ENCODE results near the gene ITGB8.

The ITGB8 gene

DNA sequence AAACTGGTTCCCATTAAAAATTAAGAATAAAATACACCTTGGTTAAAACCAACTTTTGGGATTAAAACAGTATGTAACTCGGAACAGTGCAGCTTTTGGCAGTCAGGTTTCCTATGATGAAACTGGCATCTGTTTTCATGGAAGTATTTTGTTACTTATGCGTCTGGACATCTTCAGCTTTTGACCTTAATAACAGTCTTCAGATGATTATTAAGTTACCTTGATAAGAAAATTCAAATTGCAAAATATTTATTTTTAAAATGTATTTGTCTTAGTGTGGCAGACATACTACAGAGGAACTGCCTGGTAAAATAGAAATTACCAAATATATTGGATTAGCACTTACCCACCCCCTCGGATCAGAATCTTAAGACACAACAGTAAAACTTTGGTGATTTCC, 100.0 kb downstream of the ITGB8 start:
- DNase-seq (ENCODE audit: low spot score): no peak

DNA sequence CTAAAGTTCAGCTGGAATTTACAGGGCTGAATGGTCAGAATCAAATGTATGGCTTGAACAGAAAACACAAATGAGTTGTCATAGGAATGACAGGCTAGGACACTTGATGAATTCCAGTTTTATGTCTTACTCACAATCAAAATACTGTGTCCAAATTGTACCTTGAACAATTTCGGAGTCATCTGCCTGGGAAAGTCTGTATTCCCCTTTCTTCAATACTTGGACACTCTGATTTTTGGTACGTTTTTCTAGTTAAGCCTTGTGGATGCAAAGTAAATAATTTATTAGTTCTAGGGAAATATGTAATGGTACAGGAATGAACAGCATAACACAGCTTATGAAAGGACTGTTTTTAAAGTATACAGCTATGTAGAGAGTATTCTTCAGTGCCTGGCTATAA, 100.4 kb downstream of the ITGB8 start:
- DNase-seq (ENCODE audit: low spot score): no peak

DNA sequence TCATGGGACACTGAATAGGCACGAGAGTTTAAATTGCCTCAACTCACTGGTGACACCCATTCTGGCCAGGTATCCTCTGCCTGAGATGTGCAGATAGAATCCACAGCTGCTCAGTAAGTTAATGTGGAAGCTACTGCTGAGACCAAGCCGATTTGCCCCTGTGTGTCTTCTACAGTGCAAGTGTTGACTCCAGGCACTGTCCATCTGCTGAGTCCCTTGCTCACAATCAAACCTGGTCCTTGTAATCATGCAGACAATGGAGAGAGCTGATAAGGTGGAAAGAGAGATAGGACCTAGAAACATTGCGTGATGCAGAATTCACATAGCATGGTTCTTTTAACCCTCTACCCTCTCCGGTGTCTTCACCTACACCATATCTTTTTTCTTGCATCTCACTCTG, 101.4 kb downstream of the ITGB8 start:
- no peak for DNase-seq (ENCODE audit: low spot score)

DNA sequence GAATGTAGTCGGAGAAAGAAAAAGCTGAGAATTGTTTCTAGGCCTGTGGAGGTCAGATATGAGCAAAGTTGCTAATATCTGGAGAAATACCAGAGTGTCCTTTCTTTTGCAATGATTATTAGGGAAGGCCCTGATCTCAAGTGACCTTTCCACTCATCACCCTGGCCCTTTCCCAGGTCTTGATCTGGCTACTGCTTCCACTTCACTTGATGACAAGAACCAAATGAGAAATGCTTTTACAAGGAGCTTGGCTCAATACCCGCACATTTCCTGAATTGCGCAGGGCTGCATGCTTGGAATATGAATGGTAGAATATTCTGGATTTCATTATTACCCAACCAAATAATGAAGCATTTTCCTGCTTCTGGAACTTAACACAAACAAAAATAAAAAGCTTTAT, 104.6 kb downstream of the ITGB8 start:
- no peak for DNase-seq (ENCODE audit: low spot score)

DNA sequence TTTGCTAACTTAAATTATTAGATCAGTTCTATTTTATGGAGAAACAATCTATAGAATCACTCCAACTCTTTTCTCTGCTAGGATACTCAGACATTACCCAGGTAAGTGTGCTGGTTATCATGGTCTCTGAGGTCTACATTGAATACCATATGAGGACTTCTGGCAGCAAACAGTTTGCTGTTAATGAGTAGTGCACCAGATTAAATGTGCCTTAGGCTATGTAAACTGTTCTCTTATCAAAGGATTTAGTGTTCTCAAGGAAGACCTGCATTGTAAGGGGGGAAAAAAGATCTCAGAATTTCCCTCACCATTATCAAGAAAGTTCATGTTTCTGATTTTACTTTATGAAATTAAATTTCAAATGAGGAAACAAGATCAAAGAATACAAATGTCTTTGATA, 107.5 kb downstream of the ITGB8 start:
- no peak for DNase-seq (ENCODE audit: low spot score)

DNA sequence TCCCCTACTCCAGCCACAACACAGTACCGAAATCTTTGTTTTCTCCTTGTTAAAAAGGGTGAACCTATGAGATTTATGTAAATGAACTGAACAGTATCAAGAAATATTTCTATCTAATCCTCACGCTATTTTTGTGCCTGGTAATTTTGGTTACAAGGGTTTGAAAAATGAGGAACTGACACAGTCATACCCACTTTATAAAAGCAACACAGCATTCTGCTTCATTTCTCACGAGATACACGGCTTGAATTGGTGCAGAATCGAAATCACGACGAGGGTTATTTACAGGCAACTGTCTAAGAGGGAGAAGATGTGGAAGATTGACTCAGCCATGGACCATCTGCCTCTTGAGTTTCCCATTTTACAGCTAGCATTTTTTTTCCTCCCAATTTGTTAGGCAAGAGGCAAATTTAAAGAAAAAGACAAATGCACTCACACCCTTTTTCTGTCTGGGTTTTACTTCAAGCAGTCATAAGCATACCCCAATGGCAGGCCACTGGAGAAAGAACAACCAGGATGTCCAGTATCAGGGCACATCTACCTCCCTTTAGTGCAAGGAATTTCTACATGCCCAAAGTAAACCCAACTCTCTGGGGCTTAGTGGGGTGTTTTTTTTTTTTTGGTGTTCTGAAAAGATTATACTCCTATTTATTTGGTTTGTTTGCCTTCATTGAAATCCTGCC, 108.1 kb downstream of the ITGB8 start:
- DNase-seq (ENCODE audit: low spot score): no peak

DNA sequence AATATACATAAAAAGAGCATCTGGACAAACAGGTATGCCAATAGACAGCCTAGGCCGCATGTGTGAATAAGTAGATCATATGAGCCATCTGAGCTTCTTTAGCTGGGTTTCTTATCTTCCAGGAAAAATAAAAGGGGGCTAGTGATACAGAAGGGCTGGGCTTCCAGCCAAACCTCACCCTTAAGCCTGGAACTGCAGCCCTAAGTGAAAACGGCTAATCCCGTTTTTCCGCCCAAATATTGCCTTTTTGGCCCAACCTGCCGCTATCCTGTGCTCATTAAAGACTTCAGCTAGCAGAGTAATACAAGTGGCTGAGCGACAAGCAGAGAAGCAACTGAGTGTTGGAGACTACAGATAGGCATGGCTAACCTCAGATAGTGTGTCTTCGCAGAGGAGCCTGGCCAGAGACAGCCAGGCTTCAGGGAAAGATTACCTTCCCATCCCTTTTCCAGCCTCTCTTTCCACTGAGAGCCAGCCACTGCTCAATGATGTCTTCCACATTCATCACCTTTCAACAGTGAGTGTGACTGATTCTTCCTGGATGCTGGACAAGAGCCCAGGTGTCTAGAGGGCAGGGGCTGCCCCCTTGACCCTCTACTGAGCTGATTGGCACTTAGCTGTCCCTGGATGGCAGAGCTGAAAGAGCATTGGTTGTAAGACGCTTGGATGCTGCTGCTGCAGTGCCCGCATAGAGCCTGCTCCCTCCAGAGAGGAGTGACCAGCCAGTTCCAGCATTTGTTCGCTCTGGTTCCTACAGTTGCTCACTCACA, 108.9 kb downstream of the ITGB8 start:
- no peak for DNase-seq (ENCODE audit: low spot score)

DNA sequence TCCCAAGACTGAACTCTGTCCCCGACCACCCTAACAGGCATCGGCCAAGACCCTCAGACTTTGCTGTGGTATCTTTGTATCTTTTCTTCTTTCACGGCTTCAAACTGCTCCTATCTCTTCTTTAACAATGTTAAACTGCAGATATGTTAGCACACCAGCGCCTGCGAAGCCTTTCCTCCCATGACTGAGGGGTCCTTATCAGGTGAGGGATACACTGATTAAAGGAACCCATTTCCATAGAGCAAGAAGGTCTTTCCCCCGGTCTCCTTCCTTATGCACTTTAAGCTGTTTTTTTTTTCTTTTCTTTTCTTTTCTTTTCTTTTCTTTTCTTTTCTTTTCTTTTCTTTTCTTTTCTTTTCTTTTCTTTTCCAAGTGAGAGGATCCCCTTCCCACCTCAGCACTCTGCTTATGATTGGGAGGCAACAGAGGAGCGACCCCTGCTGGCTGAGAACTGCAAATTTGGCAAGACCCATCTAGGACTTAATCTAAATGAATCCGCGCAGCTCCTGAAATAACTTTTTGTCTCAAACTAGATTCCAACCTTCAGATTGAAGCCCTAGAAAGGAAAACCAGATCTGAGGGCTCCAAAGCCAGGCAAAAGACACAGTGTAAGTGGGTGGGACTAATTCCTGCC, 109.9 kb downstream of the ITGB8 start:
- DNase-seq (ENCODE audit: low spot score): no peak

DNA sequence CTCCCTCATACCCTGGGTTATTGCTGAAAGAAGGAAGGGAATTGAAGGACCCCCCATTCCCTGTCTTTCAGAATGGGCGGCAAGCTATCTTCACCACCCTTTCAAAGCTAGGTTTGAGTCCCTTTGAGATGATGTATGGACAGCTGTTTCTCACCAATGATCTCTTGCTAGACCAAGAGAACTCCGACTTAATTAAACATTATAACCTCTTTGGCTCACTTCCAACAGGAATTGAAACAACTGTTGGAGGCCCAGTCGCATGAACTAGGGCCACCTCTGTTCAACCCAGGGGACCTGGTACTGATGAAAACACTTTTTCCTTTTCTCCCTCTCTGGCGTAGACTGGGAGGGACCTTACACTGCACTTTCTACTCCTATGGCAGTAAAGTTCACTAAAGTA, 110.6 kb downstream of the ITGB8 start:
- no peak for DNase-seq (ENCODE audit: low spot score)

DNA sequence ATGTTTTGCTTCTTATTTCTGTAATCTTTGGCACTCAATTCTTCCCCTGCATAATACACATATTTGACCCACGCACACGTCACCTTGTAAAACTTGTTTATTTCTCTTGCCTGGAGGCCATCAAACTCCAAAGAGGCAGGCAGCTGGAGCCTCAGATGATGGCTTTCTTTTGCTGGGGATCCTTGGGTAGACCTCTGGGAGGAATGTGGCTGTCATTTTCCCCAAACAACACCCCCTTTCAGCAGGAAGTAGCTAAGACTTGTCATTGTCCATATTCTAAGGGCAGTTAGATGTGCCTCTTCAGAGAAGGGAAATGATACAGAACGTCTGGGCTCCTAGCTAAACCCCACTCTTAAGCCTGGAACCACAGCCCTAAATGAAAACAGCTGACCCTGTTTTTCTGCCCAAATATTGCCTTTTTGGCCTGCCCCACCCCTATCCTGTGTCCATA, 111.3 kb downstream of the ITGB8 start:
- no peak for DNase-seq (ENCODE audit: low spot score)

DNA sequence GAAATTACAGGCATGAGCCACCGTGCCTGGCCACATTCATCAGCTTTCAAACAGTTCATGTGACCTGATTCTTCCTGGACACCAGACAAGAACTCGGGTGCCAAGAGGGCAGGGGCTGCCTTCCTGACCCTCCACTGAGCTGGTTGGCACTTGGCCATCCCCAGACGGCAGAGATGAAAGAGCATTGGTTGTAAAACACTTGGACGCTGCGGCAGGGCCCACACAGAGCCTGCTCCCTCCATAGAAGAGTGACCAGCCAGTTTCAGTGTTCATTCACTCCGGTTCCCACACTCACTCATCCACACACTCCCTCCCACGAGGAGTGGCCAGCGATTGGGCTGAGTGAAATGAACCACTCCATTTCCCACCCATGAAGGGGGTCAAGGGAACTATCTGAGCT, 112.3 kb downstream of the ITGB8 start:
- DNase-seq (ENCODE audit: low spot score): no peak

DNA sequence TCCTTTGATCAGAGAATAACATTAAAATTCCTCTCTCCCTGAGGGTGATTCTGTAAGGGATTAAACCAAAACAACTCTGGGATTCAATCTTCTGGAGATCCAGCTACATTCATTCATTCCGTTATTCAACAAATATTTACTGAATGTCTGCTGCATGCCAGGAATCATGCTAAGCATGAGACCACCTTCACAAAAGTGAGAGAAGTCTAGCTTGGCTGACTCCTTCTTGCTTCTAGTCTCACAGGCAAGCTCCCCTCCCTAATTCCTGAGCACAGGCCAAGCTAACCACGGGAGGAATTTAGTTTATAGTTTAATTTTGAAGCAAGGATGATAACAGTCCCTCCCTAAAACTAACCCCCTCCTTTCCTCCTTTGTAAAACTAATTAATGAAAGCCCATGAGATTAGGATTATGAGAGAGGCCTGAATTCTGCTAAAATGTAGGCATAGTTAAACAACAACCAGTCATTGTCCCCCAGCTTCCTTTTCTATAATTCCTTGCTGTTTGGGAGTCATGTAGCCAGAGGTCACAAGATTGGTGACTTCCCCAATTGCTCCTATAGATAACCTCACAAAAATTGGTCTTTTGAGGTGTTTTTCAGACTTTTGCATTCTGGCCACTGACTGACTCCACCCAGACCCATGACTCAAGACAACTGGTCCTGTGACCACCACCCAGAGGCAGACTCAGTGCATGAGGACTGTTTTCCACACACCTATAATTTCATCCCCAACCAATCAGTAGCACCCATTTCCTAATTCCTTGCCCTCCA, 113.5 kb downstream of the ITGB8 start:
- DNase-seq (ENCODE audit: low spot score): no peak

DNA sequence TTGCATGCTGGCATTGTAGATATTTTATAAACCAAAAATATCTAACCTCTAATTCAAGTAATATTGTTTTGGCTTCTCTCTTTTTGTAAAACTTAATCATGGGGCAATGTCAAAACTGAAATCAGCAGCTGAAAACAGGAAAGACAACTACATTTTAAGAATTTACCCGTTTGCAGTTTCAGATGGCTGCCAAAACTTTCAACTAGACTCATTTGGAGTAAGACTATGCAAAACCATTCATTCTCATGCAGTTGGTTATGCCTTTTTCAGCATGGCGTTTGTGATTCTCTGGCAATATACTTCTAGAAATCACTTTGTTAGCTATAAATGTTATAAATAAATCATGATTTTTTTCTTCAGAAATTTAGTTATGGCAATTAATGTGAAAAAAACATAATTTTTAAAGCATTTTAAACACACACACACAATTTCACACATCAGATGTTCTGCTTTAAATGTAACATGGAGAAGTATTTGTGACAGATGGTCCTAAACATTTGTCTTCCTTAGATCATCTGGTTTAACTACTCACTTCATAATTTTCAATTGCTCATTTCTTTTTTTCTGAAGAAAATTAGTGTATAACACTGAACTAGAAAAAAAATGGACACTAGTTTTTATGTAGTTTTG, 116.4 kb downstream of the ITGB8 start:
- DNase-seq (ENCODE audit: low spot score): no peak

DNA sequence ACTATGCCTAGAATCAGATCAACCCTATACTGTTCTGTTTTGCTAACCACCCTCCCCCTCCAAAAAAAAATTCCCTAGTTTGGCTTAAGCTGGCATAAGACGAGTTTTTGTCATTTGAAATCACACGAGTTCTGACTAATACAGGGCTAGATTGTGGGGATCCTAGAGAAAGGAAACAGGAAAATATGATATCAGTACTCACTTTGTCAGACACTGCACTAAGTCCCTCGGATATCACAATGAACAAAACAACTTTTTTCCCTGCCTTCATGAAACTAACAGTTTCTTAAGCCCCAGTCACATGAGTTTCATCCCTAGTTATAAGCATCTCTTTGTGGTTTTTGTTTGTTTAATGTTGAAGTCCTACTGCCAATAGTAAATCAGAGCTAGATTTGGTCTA, 118.5 kb downstream of the ITGB8 start:
- no peak for DNase-seq (ENCODE audit: low spot score)

DNA sequence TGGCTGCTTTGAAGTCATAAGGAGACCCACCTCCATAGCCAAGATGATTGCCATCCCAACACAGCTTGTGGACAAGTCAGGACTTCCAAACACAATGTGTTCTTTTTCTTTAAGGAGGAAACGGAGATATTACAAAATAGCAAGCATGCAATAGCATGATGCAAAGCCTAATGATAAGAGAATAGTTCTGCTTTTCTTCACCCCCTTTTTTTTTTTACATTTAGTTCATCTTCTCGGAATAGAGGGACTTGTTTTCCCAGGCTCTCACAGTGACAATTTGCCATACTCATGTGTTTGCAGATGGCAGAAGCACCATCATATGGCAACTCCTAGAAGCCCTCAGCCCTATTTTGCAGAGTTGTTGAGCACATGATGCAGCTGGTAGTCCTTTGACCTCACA, 119.8 kb downstream of the ITGB8 start:
- no peak for DNase-seq (ENCODE audit: low spot score)

DNA sequence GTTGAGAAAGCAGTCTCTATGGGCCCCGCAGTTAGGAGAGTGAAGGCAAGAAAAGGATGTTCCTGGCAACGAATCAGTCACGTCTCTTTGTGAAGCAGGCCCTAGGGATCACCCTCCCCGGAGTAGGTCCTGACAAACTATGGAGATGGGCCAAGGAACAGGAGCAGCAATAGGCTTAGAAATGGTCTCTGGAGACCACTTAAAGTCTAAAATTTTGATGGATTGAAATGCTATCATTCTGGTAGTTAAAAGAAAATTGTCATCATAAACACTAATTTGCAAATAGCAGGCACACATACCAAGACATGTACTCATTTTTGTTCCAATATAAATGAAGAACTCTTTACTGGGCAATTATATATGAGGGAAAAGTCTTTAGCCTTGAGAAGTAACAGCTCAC, 123.5 kb downstream of the ITGB8 start:
- no peak for DNase-seq (ENCODE audit: low spot score)

DNA sequence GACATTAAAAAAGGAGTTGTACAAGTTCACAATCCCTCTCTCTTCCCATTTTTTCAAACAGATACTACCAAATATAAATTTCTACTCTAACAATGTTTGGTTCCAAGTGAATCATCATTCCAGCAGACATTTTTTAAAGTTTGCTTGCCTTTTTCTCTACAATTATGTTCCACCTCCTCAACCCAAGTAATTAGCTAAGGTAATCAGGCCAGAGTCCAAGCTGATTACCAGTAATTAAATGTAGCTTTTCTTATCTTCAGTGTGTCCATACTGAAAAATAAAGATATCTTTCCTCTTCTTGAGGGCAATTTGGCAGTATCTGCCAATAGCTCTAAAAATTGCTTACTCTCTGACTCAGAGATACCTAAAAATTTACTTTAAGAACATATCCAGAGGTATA, 126.0 kb downstream of the ITGB8 start:
- DNase-seq (ENCODE audit: low spot score): no peak

DNA sequence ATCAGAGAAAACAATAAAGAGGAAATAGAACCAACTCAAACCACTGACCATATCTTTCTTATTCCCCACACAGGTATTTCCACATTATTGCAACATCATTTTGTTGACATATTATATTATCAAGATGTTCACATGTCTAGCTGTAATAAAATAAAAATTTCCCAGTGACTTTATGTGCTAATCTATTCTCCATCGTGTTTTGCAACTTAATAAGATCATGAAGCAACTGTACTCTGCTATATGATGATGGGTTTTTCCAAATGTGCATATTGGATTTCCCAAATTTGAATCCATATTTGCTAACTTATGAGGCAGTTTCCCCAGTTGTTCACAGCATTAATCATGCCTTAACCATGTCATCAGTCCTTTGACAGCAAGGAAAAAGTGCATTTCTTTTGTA, 127.8 kb downstream of the ITGB8 start:
- no peak for DNase-seq (ENCODE audit: low spot score)

DNA sequence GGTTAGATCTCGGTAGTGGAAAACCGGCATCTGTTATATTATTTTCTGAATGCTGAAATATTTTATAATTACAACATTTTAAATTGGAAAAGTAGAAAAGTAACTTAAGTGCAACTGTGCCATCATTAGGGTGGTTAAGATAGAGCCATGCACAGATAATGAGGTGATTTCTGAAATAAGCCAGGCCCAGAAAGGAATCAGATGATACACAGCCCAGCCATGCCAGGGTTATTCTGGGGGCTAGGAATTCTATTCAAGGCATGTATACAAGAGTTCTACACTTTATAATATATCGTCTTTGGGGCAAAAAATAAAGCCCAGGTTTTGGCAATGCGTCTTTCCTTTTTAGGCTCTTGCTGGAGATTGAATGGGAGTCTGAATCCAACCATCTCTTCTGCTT, 128.7 kb downstream of the ITGB8 start:
- no peak for DNase-seq (ENCODE audit: low spot score)

DNA sequence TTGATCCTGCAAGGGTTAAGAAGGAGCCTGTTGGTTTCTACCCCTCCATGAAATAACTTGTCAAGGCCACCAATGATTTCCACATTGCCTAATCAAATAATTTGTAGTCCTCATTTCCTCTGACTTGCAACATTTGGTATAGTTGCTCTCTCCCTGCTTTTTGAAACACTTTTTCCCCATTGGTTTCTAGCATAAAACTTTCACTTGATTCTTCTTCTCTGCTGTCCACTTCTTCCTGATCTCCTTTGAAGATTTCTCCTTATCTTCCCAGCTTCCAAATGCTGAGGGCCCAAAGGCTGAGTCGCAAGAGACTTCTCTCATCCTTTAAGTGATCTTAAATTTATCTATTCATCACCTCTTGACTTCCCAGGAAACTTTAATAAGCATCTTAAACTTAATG, 134.2 kb downstream of the ITGB8 start:
- no peak for DNase-seq (ENCODE audit: low spot score)
